Tibial nerve (tissue), 4 donors: Measurements from ENCODE around the gene DTX3. TPM values are rescaled to one million over a fixed set of nuclear protein-coding genes. Genes with fewer than 3 reads are reported as not detected.

Experiments used
- DNase-seq, 2 donors: peaks; one replicate each; pipeline ENCODE4 v3.0.0-alpha.2; 2019; ENCODE audit warnings: low spot score in 2 of 2
- H3K27ac ChIP-seq, 4 donors: fragments of 200-600 bp; sonication (generic) in 3 of 4; one replicate each; pipeline ENCODE4 v1.5.1; 2017 to 2019; ENCODE audit warnings: mild to moderate bottlenecking in 1 of 4
- H3K27me3 ChIP-seq, 2 donors: fragments of 200-600 bp; sonication (generic) in 1 of 2; one replicate each; pipeline versions ENCODE4 v1.5.1 to v1.6.0; 2017 to 2019
- H3K36me3 ChIP-seq, 3 donors: fragments of 200-600 bp; sonication (generic); one replicate each; pipeline ENCODE4 v1.5.1; 2018 to 2019
- H3K4me1 ChIP-seq, 4 donors: fragments of 200-600 bp; sonication (generic) in 3 of 4; one replicate each; pipeline ENCODE4 v1.5.1; 2017 to 2019
- H3K4me3 ChIP-seq, 4 donors: fragments of 200-600 bp; sonication (generic) in 3 of 4; one replicate each; pipeline ENCODE4 v1.5.1; 2017 to 2019; ENCODE audit warnings: mild to moderate bottlenecking in 1 of 4, moderate library complexity in 1 of 4
- H3K9me3 ChIP-seq, 4 donors: fragments of 200-600 bp; sonication (generic) in 3 of 4; one replicate each; pipeline ENCODE4 v1.5.1; 2017 to 2019
- CTCF ChIP-seq, 5 experiments: fragments of 200-600 bp in 3 of 5; fragments of 450-650 bp in 2 of 5; sonication (generic) in 3 of 5; IDR thresholded peaks; one replicate each; pipeline ENCODE4 v1.5.1; 2016 to 2019; ENCODE audit warnings: antibody characterized with exemption in 5 of 5, mild to moderate bottlenecking in 3 of 5, moderate library complexity in 2 of 5
- EP300 ChIP-seq, 2 donors: sonication (generic); formaldehyde crosslinking; IDR thresholded peaks; one replicate each; pipeline ENCODE4 v1.6.1; 2017; ENCODE audit warnings: antibody characterized with exemption in 2 of 2, mild to moderate bottlenecking in 1 of 2
- POLR2A ChIP-seq, 2 donors: fragments of 450-650 bp; IDR thresholded peaks; one replicate each; pipeline ENCODE4 v1.6.1; 2017; ENCODE audit warnings: antibody characterized with exemption in 2 of 2, mild to moderate bottlenecking in 2 of 2, moderate library complexity in 2 of 2
- WGBS, 2 donors: methylation state at CpG; one replicate each; pipeline ENCODE4 v1.1.5; 2018; 5-methylcytosine and 5-hydroxymethylcytosine counted together
- total RNA-seq, 4 donors: library from RNA; depleted of rRNA; stranded (reverse); fragments of >200 nt; gene quantifications; one replicate each; pipeline ENCODE4 v1.1.0, GENCODE V29; 2016

Gene DTX3
- total RNA-seq, 4 donors from 2014 or later, result 19.0 to 33.1 (median 28.1) TPM

GRCh38 chr12:57583008-57583831 is 21.4 kb upstream of the DTX3 start:
- 44 to 48% methylated on average over 13 of the region's 13 CpGs for WGBS, 2 donors
- no peaks in the 10 kb centered on the region for H3K36me3 ChIP-seq
- no peaks in the 10 kb centered on the region for H3K9me3 ChIP-seq
- H3K27ac ChIP-seq, result no peak overlapping the region
- no peaks in the 10 kb centered on the region for H3K27me3 ChIP-seq
- TF ChIP-seq EP300 (IDR thresholded peaks at IDR 0.05) (peak in 1 of 2 donors; percentile 16), POLR2A (IDR thresholded peaks at IDR 0.05) (no peak), CTCF (IDR thresholded peaks at IDR 0.05) (peak; percentile 89 to 96 (median 92))
- no peak overlapping the region for H3K4me3 ChIP-seq
- DNase-seq, result peak; percentile 30 to 90
- no peaks in the 10 kb centered on the region for H3K4me1 ChIP-seq

GRCh38 chr12:57584050-57584449 is 20.6 kb upstream of the DTX3 start:
- H3K9me3 ChIP-seq, result no peaks in the 10 kb centered on the region
- 91 to 96% methylated on average over 2 of the region's 2 CpGs for WGBS, 2 donors
- no peak for DNase-seq
- H3K4me3 ChIP-seq, result no peak overlapping the region
- no peaks in the 10 kb centered on the region for H3K4me1 ChIP-seq
- H3K27ac ChIP-seq, result no peak overlapping the region
- H3K36me3 ChIP-seq, result no peaks in the 10 kb centered on the region
- TF ChIP-seq CTCF (IDR thresholded peaks at IDR 0.05) (no peak), POLR2A (IDR thresholded peaks at IDR 0.05) (no peak), EP300 (IDR thresholded peaks at IDR 0.05) (no peak)
- H3K27me3 ChIP-seq, result no peaks in the 10 kb centered on the region

- Histone ChIP-seq H3K4me3 (no peak overlapping the region), H3K9me3 (no peaks in the 10 kb centered on the region), H3K4me1 (no peaks in the 10 kb centered on the region), H3K36me3 (no peaks in the 10 kb centered on the region), H3K27ac (no peak overlapping the region), H3K27me3 (no peaks in the 10 kb centered on the region)
- TF ChIP-seq EP300 (IDR thresholded peaks at IDR 0.05) (no peak), POLR2A (IDR thresholded peaks at IDR 0.05) (no peak), CTCF (IDR thresholded peaks at IDR 0.05) (no peak)
- DNase-seq, result no peak
Measured at GRCh38 chr12:57584690-57585089, 19.9 kb upstream of the DTX3 start.

GRCh38 chr12:57585156-57585555 is 19.5 kb upstream of the DTX3 start:
- TF ChIP-seq POLR2A (IDR thresholded peaks at IDR 0.05) (no peak), EP300 (IDR thresholded peaks at IDR 0.05) (no peak), CTCF (IDR thresholded peaks at IDR 0.05) (no peak)
- Histone ChIP-seq H3K27me3 (no peaks in the 10 kb centered on the region), H3K27ac (no peak overlapping the region), H3K4me3 (no peak overlapping the region), H3K4me1 (no peaks in the 10 kb centered on the region), H3K9me3 (no peaks in the 10 kb centered on the region), H3K36me3 (no peaks in the 10 kb centered on the region)
- whole genome bisulfite sequencing, 2 donors, result 72 to 78% methylated on average over 2 of the region's 2 CpGs
- no peak for DNase-seq

- H3K36me3 ChIP-seq, result no peaks in the 10 kb centered on the region
- H3K9me3 ChIP-seq, result no peaks in the 10 kb centered on the region
- H3K4me1 ChIP-seq, result peaks cover 0 to 7% (median 6%) of the 10 kb centered on the region in 4 donors
- no peak overlapping the region for H3K27ac ChIP-seq
- TF ChIP-seq CTCF (IDR thresholded peaks at IDR 0.05) (no peak), POLR2A (IDR thresholded peaks at IDR 0.05) (no peak), EP300 (IDR thresholded peaks at IDR 0.05) (no peak)
- no peaks in the 10 kb centered on the region for H3K27me3 ChIP-seq
- no peak overlapping the region for H3K4me3 ChIP-seq
- DNase-seq, result no peak
- WGBS, 2 donors, result 91 to 94% methylated on average over 3 of the region's 3 CpGs
Measured at GRCh38 chr12:57586128-57586527, 18.5 kb upstream of the DTX3 start.
